ENCODE results near the gene TIMM13. TPM values are rescaled to one million over a fixed set of nuclear protein-coding genes. Genes with fewer than 3 reads are reported as not detected.

TIMM13 gene
- total and polyA plus RNA-seq, 9 of the 15 experiments (the other 6 are each of a cell fraction or from before 2014, with no cell fraction given): 17.6 to 215 (median 71.8) TPM

- TF ChIP-seq, protein P1, sequence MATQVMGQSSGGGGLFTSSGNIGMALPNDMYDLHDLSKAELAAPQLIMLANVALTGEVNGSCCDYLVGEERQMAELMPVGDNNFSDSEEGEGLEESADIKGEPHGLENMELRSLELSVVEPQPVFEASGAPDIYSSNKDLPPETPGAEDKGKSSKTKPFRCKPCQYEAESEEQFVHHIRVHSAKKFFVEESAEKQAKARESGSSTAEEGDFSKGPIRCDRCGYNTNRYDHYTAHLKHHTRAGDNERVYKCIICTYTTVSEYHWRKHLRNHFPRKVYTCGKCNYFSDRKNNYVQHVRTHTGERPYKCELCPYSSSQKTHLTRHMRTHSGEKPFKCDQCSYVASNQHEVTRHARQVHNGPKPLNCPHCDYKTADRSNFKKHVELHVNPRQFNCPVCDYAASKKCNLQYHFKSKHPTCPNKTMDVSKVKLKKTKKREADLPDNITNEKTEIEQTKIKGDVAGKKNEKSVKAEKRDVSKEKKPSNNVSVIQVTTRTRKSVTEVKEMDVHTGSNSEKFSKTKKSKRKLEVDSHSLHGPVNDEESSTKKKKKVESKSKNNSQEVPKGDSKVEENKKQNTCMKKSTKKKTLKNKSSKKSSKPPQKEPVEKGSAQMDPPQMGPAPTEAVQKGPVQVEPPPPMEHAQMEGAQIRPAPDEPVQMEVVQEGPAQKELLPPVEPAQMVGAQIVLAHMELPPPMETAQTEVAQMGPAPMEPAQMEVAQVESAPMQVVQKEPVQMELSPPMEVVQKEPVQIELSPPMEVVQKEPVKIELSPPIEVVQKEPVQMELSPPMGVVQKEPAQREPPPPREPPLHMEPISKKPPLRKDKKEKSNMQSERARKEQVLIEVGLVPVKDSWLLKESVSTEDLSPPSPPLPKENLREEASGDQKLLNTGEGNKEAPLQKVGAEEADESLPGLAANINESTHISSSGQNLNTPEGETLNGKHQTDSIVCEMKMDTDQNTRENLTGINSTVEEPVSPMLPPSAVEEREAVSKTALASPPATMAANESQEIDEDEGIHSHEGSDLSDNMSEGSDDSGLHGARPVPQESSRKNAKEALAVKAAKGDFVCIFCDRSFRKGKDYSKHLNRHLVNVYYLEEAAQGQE (IDR thresholded peaks at IDR 0.05; ENCODE audit: borderline replicate concordance): peak; percentile 28; the same call in 1 of the 2 replicates
- TF ChIP-seq, protein P1 (CRISPR knock-in tag; IDR thresholded peaks at IDR 0.05; ENCODE audit: low read depth): no peak
- no peak for TF ChIP-seq RBM22 (IDR thresholded peaks at IDR 0.05; ENCODE audit: low read depth, low read length, poor library complexity, severe bottlenecking)
- TF ChIP-seq UBTF (IDR thresholded peaks at IDR 0.05; ENCODE audit: borderline replicate concordance in 1 of 2, low read depth in 2 of 2, low read length in 2 of 2): no peak
- TF ChIP-seq SRF (CRISPR knock-in tag; IDR thresholded peaks at IDR 0.05): no peak
- TF ChIP-seq MAZ (CRISPR knock-in tag; conservative IDR thresholded peaks at IDR 0.05 in 1 of 2, IDR thresholded peaks at IDR 0.05 in 1 of 2): peak in 1 of 2 experiments; percentile 33; a peak in 1 of 4 replicates
- TF ChIP-seq, protein P2, sequence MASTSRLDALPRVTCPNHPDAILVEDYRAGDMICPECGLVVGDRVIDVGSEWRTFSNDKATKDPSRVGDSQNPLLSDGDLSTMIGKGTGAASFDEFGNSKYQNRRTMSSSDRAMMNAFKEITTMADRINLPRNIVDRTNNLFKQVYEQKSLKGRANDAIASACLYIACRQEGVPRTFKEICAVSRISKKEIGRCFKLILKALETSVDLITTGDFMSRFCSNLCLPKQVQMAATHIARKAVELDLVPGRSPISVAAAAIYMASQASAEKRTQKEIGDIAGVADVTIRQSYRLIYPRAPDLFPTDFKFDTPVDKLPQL (IDR thresholded peaks at IDR 0.05; ENCODE audit: extremely low read depth, insufficient read length): no peak
- no peak for TF ChIP-seq ZHX1 (conservative IDR thresholded peaks at IDR 0.05; ENCODE audit: low read length)
- TF ChIP-seq BMI1 (IDR thresholded peaks at IDR 0.05; ENCODE audit: low read length): no peak
- TF ChIP-seq ZNF778 (CRISPR knock-in tag; IDR thresholded peaks at IDR 0.05): no peak
- no peak for TF ChIP-seq ZBTB7A (IDR thresholded peaks at IDR 0.05; ENCODE audit: borderline replicate concordance, control insufficient read depth, low read depth, low read length)
- TF ChIP-seq ZNF24 (IDR thresholded peaks at IDR 0.05): peak; percentile 46; the same call in 1 of the 2 replicates
Observed at GRCh38 chr19:2385053-2385721, 42.2 kb downstream of the TIMM13 start (continued).

All from K562 (cell line).